Stimulated activated naive CD4-positive, alpha-beta T cell treated with Interleukin-2 at 50 U/mL for 16 hours (primary cell): ENCODE measurements around the gene CCL11.
"Not testable (repeated sequence)": the region's sequence is repeated elsewhere in the genome, so short reads cannot be mapped to it uniquely, and the experiment has no call there.

Experiments used
- DNase-seq: peaks from one replicate; lab custom pipeline; 2025; lab: John Stamatoyannopoulos, UW

CCL11 gene

GRCh38 chr17:34307110-34307509, 21.6 kb downstream of the CCL11 start:
- no peak for DNase-seq

- no peak for DNase-seq
Measured at GRCh38 chr17:34308371-34308770, 22.8 kb downstream of the CCL11 start.

GRCh38 chr17:34311291-34311690, 25.7 kb downstream of the CCL11 start:
- DNase-seq = no peak

GRCh38 chr17:34312080-34312479, 26.5 kb downstream of the CCL11 start:
- DNase-seq = no peak

- no peak for DNase-seq
Measured at GRCh38 chr17:34313164-34313563, 27.6 kb downstream of the CCL11 start.

- no peak for DNase-seq
Measured at GRCh38 chr17:34314279-34314678, 28.7 kb downstream of the CCL11 start.

GRCh38 chr17:34318474-34318873, 32.9 kb downstream of the CCL11 start:
- DNase-seq = no peak

- no peak for DNase-seq
Measured at GRCh38 chr17:34319039-34319483, 33.5 kb downstream of the CCL11 start, which contains the start of gene CCL8. Gene CCL8, plus strand, starts transcription at chr17:34319435. Its CDS starts 67 bp downstream, at chr17:34319502.

- no peak for DNase-seq
Measured at GRCh38 chr17:34321964-34322363, 36.4 kb downstream of the CCL11 start.

- not testable (repeated sequence) for DNase-seq
Measured at GRCh38 chr17:34327580-34327979, 42.0 kb downstream of the CCL11 start.

GRCh38 chr17:34337701-34338100, 52.2 kb downstream of the CCL11 start:
- DNase-seq = no peak
